GM18858 (cell line): ENCODE data around the gene PELI1.
A peak's percentile ranks its signal among the peaks of the same experiment; 100 is the strongest.

Experiments
- ATAC-seq: cut with Tn5 transposase; IDR thresholded peaks from one replicate; pipeline ENCODE4 v1.9.1; 2021; ENCODE audit not compliant: unreplicated experiment

PELI1 gene

GRCh38 chr2:64144057-64145013 lies at the start of gene PELI1:
Gene PELI1 (minus strand): TSS chr2:64144420. CDS start chr2:64108310, 36,110 bp downstream.
- peak; percentile 69 for ATAC-seq

GRCh38 chr2:64193491-64193890 lies 49.3 kb upstream of the PELI1 start:
- ATAC-seq, result no peak

GRCh38 chr2:64192664-64193105 lies 48.5 kb upstream of the PELI1 start:
- ATAC-seq, result no peak

GRCh38 chr2:64192125-64192479 lies 47.9 kb upstream of the PELI1 start:
- ATAC-seq, result no peak

GRCh38 chr2:64189586-64189985 lies 45.4 kb upstream of the PELI1 start:
- no peak for ATAC-seq

GRCh38 chr2:64189167-64189566 lies 44.9 kb upstream of the PELI1 start:
- no peak for ATAC-seq

- ATAC-seq, result no peak
Observed at GRCh38 chr2:64186699-64187605, 42.7 kb upstream of the PELI1 start.

- peak; percentile 91 for ATAC-seq
Observed at GRCh38 chr2:64179582-64180321, 35.5 kb upstream of the PELI1 start.

GRCh38 chr2:64177315-64177714 lies 33.1 kb upstream of the PELI1 start:
- ATAC-seq, result no peak

GRCh38 chr2:64175419-64176197 lies 31.4 kb upstream of the PELI1 start:
- ATAC-seq, result no peak

GRCh38 chr2:64173156-64174135 lies 29.2 kb upstream of the PELI1 start:
- no peak for ATAC-seq

- no peak for ATAC-seq
Observed at GRCh38 chr2:64168756-64169155, 24.5 kb upstream of the PELI1 start.

GRCh38 chr2:64168201-64168600 lies 24.0 kb upstream of the PELI1 start:
- no peak for ATAC-seq

GRCh38 chr2:64166637-64167420 lies 22.6 kb upstream of the PELI1 start:
- no peak for ATAC-seq

GRCh38 chr2:64166212-64166611 lies 22.0 kb upstream of the PELI1 start:
- no peak for ATAC-seq

- no peak for ATAC-seq
Observed at GRCh38 chr2:64165706-64166105, 21.5 kb upstream of the PELI1 start.

- ATAC-seq, result no peak
Observed at GRCh38 chr2:64164629-64165028, 20.4 kb upstream of the PELI1 start.

GRCh38 chr2:64162516-64162915 lies 18.3 kb upstream of the PELI1 start:
- ATAC-seq, result no peak
